Type B pancreatic cell (in vitro differentiated cells): ENCODE data around the gene CCDC106. TPM values are rescaled to one million over a fixed set of nuclear protein-coding genes. Genes with fewer than 3 reads are reported as not detected.

ENCODE experiments used
- DNase-seq: peaks from one replicate; pipeline ENCODE4 v3.0.0; 2021; ENCODE audit warnings: mixed read lengths; ENCODE audit not compliant: unreplicated experiment; ENCODE audit errors: extremely low spot score
- H3K27ac Mint-ChIP-seq: 2 replicates; pipeline ENCODE4 v1.8.0; 2021; ENCODE audit warnings: mild to moderate bottlenecking, mixed read lengths
- H3K27me3 Mint-ChIP-seq: 2 replicates; pipeline ENCODE4 v1.8.0; 2021; ENCODE audit warnings: mixed read lengths
- H3K36me3 Mint-ChIP-seq: 2 replicates; pipeline ENCODE4 v1.8.0; 2021; ENCODE audit warnings: mixed read lengths
- H3K4me1 Mint-ChIP-seq: one replicate; pipeline ENCODE4 v1.8.0; 2021; ENCODE audit warnings: mixed read lengths; ENCODE audit not compliant: unreplicated experiment
- H3K4me3 Mint-ChIP-seq: 2 replicates; pipeline ENCODE4 v1.8.0; 2021; ENCODE audit warnings: mild to moderate bottlenecking, mixed read lengths
- H3K9me3 Mint-ChIP-seq: 2 replicates; pipeline ENCODE4 v1.8.0; 2021; ENCODE audit warnings: mixed read lengths
- CTCF ChIP-seq: fragments of 200-600 bp; sonication (generic); conservative IDR thresholded peaks from 2 replicates; pipeline ENCODE4 v1.5.0; 2021; ENCODE audit warnings: antibody characterized with exemption, mild to moderate bottlenecking
- total RNA-seq: library from RNA; stranded (reverse); gene quantifications from 2 replicates; pipeline ENCODE4 v1.2.1, GENCODE V29; 2021; ENCODE audit warnings: low replicate concordance

CCDC106 gene
- total RNA-seq, 1 donor from 2014 or later = 18.1 TPM

GRCh38 chr19:55611983-55612645 lies 35.9 kb upstream of the CCDC106 start:
- no peak for TF ChIP-seq CTCF
- Mint-ChIP-seq H3K27ac (no peak overlapping the region), H3K27me3 (no peaks in the 10 kb centered on the region), H3K4me3 (no peak overlapping the region), H3K4me1 (peaks cover 5% of the 10 kb centered on the region), H3K36me3 (peaks cover 23% of the 10 kb centered on the region), H3K9me3 (no peaks in the 10 kb centered on the region)
- no peak for DNase-seq

- no peak overlapping the region for H3K4me3 Mint-ChIP-seq
- H3K27ac Mint-ChIP-seq = no peak overlapping the region
- no peaks in the 10 kb centered on the region for H3K9me3 Mint-ChIP-seq
- H3K36me3 Mint-ChIP-seq = peaks cover 27% of the 10 kb centered on the region
- H3K27me3 Mint-ChIP-seq = no peaks in the 10 kb centered on the region
- H3K4me1 Mint-ChIP-seq = no peaks in the 10 kb centered on the region
- no peak for DNase-seq
- TF ChIP-seq CTCF = no peak
These were observed 34.6 kb upstream of the CCDC106 start for GRCh38 chr19:55613396-55613795.

- H3K9me3 Mint-ChIP-seq = no peaks in the 10 kb centered on the region
- H3K27ac Mint-ChIP-seq = no peak overlapping the region
- H3K4me1 Mint-ChIP-seq = no peaks in the 10 kb centered on the region
- DNase-seq = no peak
- H3K4me3 Mint-ChIP-seq = no peak overlapping the region
- TF ChIP-seq CTCF = no peak
- peaks cover 22% of the 10 kb centered on the region for H3K36me3 Mint-ChIP-seq
- no peaks in the 10 kb centered on the region for H3K27me3 Mint-ChIP-seq
These were observed 33.9 kb upstream of the CCDC106 start for GRCh38 chr19:55613930-55614710.

- Mint-ChIP-seq H3K4me1 (no peaks in the 10 kb centered on the region), H3K9me3 (no peaks in the 10 kb centered on the region), H3K27ac (no peak overlapping the region), H3K27me3 (no peaks in the 10 kb centered on the region), H3K36me3 (peaks cover 16% of the 10 kb centered on the region), H3K4me3 (no peak overlapping the region)
- no peak for DNase-seq
- TF ChIP-seq CTCF = no peak
These were observed 33.1 kb upstream of the CCDC106 start for GRCh38 chr19:55614711-55615542.

- Mint-ChIP-seq H3K36me3 (peaks cover 16% of the 10 kb centered on the region), H3K4me3 (no peak overlapping the region), H3K27ac (no peak overlapping the region), H3K4me1 (no peaks in the 10 kb centered on the region), H3K27me3 (no peaks in the 10 kb centered on the region), H3K9me3 (no peaks in the 10 kb centered on the region)
- no peak for DNase-seq
- no peak for TF ChIP-seq CTCF
These were observed 32.2 kb upstream of the CCDC106 start for GRCh38 chr19:55615543-55616394.
